GM12872 (cell line): ENCODE measurements around the gene FAM53B.

Source experiments
- CTCF ChIP-seq: IDR thresholded peaks from 3 replicates; pipeline ENCODE4 v1.5.1; 2011; ENCODE audit warnings: low read depth, mild to moderate bottlenecking, low read length, moderate library complexity; ENCODE audit not compliant: insufficient read depth

FAM53B gene

GRCh38 chr10:124744102-124745050, at the start of gene FAM53B:
FAM53B (minus strand) TSS chr10:124744378; CDS start chr10:124706713, 37,665 bp downstream.
- no peak; the same call in 2 of the 3 replicates for TF ChIP-seq CTCF

GRCh38 chr10:124792998-124793352, 48.8 kb upstream of the FAM53B start:
- no peak for TF ChIP-seq CTCF

- TF ChIP-seq CTCF = peak; percentile 19; the same call in 1 of the 3 replicates
These were observed 47.6 kb upstream of the FAM53B start, which contains the start of gene EEF1AKMT2 for GRCh38 chr10:124791547-124792348. EEF1AKMT2 (minus strand) TSS chr10:124791887; CDS start chr10:124791833, 54 bp downstream.

- TF ChIP-seq CTCF = no peak
These were observed 24.6 kb upstream of the FAM53B start for GRCh38 chr10:124768791-124769190.

- TF ChIP-seq CTCF = no peak
These were observed 21.1 kb upstream of the FAM53B start for GRCh38 chr10:124765256-124765655.

GRCh38 chr10:124763267-124763666, 19.1 kb upstream of the FAM53B start:
- no peak for TF ChIP-seq CTCF

- TF ChIP-seq CTCF = no peak
These were observed 18.1 kb upstream of the FAM53B start for GRCh38 chr10:124762281-124762680.
